ENCODE data around the gene PLPP2. TPM values are rescaled to one million over a fixed set of nuclear protein-coding genes. Genes with fewer than 3 reads are reported as not detected.

Gene PLPP2
- total RNA-seq (under 1 TPM; 0.44 to 0.70 TPM), polyA plus RNA-seq (1 to 10 TPM in 1 of 2 donors, not detected in 1; 1.3 TPM)

DNA sequence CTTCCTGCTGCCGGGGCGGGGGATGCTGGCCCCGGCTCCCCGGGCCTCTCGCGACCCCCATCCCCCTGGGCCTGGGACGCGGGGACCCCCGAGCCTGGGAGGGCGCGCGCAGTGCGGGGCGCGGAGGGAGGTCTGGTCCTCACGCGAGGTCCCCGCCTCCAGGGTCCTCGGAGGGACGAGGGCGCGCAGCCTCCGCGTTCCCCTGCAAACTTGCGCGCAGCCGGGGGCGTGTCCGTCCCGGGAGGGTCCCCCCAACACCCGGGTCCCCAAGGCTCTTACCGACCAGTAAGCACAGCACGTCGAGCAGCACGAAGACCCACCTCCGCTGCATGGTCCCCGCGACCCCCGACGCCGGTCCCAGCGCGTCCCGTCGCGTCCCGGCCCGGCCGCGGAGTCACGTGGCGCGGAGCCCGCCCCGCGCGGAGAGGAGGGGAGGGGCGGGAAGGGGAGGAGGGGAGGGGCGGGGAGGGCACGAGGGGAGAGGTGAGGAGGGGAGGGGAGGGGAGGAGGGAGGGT, at the start of gene PLPP2:
Gene PLPP2 (minus strand): TSS at position 398 of the 516 bp plus-strand sequence. CDS start 67 bp downstream, at position 331.
- CTCF ChIA-PET (ENCODE audit: partially characterized antibody): no interaction called here
- H3K27me3 ChIP-seq (ENCODE audit: insufficient read depth, low read length): peaks cover 16% of the 10 kb centered on the region
- H3K4me3 Mint-ChIP-seq: peak within 1 kb of the TSS in 7 of 8 donors; percentile 60 to 78 (median 67)

DNA sequence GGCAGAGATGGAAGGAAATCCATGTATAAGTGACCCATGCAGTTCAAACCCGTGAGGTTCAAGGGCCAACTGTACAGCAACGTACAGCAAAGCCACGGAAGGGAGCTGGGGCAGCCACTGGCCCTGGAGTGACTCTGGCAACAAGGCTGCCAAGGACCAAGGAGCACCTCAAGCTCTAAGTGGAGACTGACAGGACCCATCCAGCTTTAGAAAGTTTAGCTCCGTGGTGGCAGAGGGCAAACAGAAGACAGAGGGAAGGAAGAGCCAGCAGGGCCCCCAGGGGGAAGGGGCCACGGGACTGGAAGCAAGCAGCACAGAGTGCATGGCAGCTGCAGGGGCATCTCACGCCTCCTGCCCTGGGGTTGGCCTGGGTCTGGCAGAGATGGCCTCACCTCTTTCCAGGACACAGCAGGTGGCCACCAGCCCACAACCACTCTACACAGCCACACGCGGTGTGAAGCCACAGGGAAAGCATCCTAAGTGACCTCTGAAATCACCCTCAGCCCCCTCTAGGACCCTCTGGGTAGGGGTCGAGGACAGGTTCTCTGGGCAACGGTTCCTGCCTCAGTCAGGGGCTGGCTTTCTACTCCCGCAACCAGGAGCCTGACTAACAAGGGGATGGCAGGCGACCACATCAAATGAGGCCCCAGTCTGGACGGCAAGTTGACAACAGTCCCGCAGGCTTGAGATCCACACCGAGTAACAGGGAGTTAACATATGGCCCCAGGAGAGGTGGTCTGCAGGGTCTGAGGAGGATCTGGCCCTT, 49.6 kb upstream of the PLPP2 start:
- Mint-ChIP-seq H3K27ac (peak overlapping the region in 4 of 7 donors; percentile 11 to 81 (median 68)), H3K27me3 (no peaks in the 10 kb centered on the region), H3K4me1 (peaks cover 46 to 76% (median 61%) of the 10 kb centered on the region in 4 donors), H3K9me3 (no peaks in the 10 kb centered on the region), H3K4me3 (peak overlapping the region in 4 of 8 donors; percentile 10 to 65 (median 54)), H3K36me3 (peaks cover 11 to 19% of the 10 kb centered on the region in 2 donors)
- no peak overlapping the region for H3K4me3 ChIP-seq (ENCODE audit: low read length in 2 of 2)
- ChIA-PET POLR2A (ENCODE audit: partially characterized antibody) (no interaction called here), CTCF (ENCODE audit: partially characterized antibody) (no interaction called here)
- intact Hi-C loops (cut with micrococcal nuclease): no loop called here
- no peak for DNase-seq
- H3K27me3 ChIP-seq (ENCODE audit: insufficient read depth, low read length): no peaks in the 10 kb centered on the region
- H3K27ac ChIP-seq (ENCODE audit: low read depth, low read length): no peak overlapping the region
- H3K9me3 ChIP-seq (ENCODE audit: control insufficient read depth in 1 of 2, low read length in 2 of 2): no peaks in the 10 kb centered on the region
- H3K4me1 ChIP-seq (ENCODE audit: insufficient read depth, low read length): peaks cover 43% of the 10 kb centered on the region
- no peaks in the 10 kb centered on the region for H3K36me3 ChIP-seq (ENCODE audit: insufficient read depth, low read length)

More for the DNA sequence above, at the start of gene PLPP2:
- no peaks in the 10 kb centered on the region for H3K36me3 ChIP-seq (ENCODE audit: insufficient read depth, low read length)
- peak within 1 kb of the TSS in 1 of 2 donors; percentile 5 for H3K4me3 ChIP-seq (ENCODE audit: low read length in 2 of 2)
- DNase-seq: no peak
- POLR2A ChIA-PET (ENCODE audit: partially characterized antibody): no interaction called here
- no peaks in the 10 kb centered on the region for H3K9me3 ChIP-seq (ENCODE audit: control insufficient read depth in 1 of 2, low read length in 2 of 2)
- peaks cover 7 to 21% (median 17%) of the 10 kb centered on the region in 4 donors for H3K4me1 Mint-ChIP-seq
- H3K36me3 Mint-ChIP-seq: no peaks in the 10 kb centered on the region
- peaks cover 0 to 2% (median 0%) of the 10 kb centered on the region in 8 donors for H3K9me3 Mint-ChIP-seq
- H3K27ac Mint-ChIP-seq: peak within 1 kb of the TSS in 6 of 7 donors; percentile 74 to 89 (median 82)
- peaks cover 24% of the 10 kb centered on the region for H3K4me1 ChIP-seq (ENCODE audit: insufficient read depth, low read length)
- intact Hi-C loops (cut with micrococcal nuclease): no loop called here
- H3K27ac ChIP-seq (ENCODE audit: low read depth, low read length): no peak within 1 kb of the TSS
- peaks cover 28 to 37% of the 10 kb centered on the region in 2 donors for H3K27me3 Mint-ChIP-seq

DNA sequence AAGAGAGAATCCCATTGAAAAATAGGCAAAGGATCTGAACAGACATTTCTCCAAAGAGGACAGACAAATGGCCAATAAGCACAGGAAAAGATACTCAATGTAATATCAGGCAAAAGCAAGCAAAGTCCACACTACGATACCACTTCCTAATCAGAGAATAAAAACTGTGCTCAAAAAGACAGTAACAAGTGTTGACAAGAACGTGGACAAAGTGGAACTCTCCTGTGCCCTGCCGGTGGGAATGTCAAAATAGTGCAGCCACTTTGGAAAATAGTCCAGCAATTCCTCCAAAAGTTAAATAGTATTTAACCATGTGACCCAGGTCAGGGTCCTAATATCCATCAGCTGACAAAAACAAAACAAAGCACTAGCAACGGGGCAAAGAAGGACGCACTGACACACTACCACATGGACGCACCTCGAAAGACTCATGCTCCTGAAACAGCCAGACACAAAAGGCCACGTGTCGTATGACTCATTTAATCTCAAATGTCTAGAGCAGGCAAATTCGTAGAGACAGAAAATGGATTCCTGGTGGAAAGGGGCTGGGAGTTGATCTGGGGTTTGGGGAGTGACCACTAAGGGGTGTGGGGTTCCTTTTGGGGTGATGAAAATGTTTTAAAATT, 48.2 kb upstream of the PLPP2 start:
- no peaks in the 10 kb centered on the region for H3K27me3 Mint-ChIP-seq
- Histone ChIP-seq H3K9me3 (ENCODE audit: control insufficient read depth in 1 of 2, low read length in 2 of 2) (no peaks in the 10 kb centered on the region), H3K4me3 (ENCODE audit: low read length in 2 of 2) (no peak overlapping the region), H3K36me3 (ENCODE audit: insufficient read depth, low read length) (peaks cover 7% of the 10 kb centered on the region), H3K27ac (ENCODE audit: low read depth, low read length) (no peak overlapping the region), H3K4me1 (ENCODE audit: insufficient read depth, low read length) (peaks cover 36% of the 10 kb centered on the region), H3K27me3 (ENCODE audit: insufficient read depth, low read length) (no peaks in the 10 kb centered on the region)
- H3K9me3 Mint-ChIP-seq: no peaks in the 10 kb centered on the region
- peaks cover 41 to 67% (median 55%) of the 10 kb centered on the region in 4 donors for H3K4me1 Mint-ChIP-seq
- no peak for DNase-seq
- intact Hi-C loops (cut with micrococcal nuclease): no loop called here
- ChIA-PET CTCF (ENCODE audit: partially characterized antibody) (no interaction called here), POLR2A (ENCODE audit: partially characterized antibody) (no interaction called here)
- H3K36me3 Mint-ChIP-seq: peaks cover 8 to 19% of the 10 kb centered on the region in 2 donors
- H3K27ac Mint-ChIP-seq: peak overlapping the region in 3 of 7 donors; percentile 16 to 59 (median 32)
- H3K4me3 Mint-ChIP-seq: peak overlapping the region in 2 of 8 donors; percentile 39 to 47

DNA sequence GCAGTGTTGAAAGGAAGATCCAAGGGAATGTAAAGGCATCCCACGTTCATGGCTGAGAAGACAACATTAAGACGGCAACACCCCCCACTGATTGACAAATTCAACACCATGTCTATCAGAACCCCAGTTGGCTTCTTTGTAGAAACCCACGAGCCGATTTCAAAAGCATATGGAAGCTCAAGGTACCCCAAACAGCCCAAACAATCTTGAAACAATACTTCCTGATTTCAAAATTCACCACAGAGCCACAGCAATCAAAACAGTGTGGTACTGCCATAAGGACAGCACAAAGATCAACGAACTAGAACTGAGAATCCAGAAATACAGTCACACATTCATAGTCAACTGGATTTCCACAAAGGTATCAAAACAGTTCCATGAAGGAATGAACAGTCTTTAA, 47.2 kb upstream of the PLPP2 start:
- CTCF ChIA-PET (ENCODE audit: partially characterized antibody): no interaction called here

DNA sequence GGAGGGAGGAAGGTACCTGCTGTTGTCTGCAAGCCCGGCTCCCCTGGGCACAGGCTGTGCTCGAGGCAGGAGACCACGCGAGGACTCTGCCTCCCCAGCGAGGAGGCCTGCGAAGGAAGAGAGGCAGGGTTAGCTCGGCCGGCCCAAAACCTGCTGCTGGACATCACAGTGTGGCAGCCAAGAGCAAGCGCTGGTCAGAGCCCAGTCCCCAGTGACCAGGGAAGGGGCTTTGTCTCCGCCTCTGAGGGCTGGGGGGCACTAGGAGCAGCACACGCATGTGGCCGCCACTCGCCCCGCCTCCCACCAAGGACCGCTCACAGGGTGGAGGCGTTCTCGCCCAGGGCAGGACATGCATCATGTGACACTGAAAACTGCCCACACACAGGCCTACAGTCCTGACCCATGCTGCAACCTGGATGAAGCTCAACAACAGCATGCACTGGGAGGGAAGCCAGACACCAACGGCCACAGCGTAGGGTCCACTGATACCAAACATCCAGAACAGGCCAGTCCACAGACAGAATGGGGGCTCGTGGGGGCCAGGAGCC, 44.9 kb upstream of the PLPP2 start:
- Mint-ChIP-seq H3K4me1 (peaks cover 23 to 39% (median 31%) of the 10 kb centered on the region in 4 donors), H3K36me3 (peaks cover 6 to 22% of the 10 kb centered on the region in 2 donors), H3K4me3 (no peak overlapping the region), H3K9me3 (no peaks in the 10 kb centered on the region), H3K27me3 (no peaks in the 10 kb centered on the region), H3K27ac (peak overlapping the region in 1 of 7 donors; percentile 66)
- Histone ChIP-seq H3K27ac (ENCODE audit: low read depth, low read length) (no peak overlapping the region), H3K9me3 (ENCODE audit: control insufficient read depth in 1 of 2, low read length in 2 of 2) (no peaks in the 10 kb centered on the region), H3K4me1 (ENCODE audit: insufficient read depth, low read length) (peaks cover 9% of the 10 kb centered on the region), H3K36me3 (ENCODE audit: insufficient read depth, low read length) (peaks cover 10% of the 10 kb centered on the region), H3K27me3 (ENCODE audit: insufficient read depth, low read length) (no peaks in the 10 kb centered on the region), H3K4me3 (ENCODE audit: low read length in 2 of 2) (no peak overlapping the region)
- intact Hi-C loops (cut with micrococcal nuclease): no loop called here
- no peak for DNase-seq
- POLR2A ChIA-PET (ENCODE audit: partially characterized antibody): no interaction called here
- CTCF ChIA-PET (ENCODE audit: partially characterized antibody): no interaction called here

More for the DNA sequence above, 47.2 kb upstream of the PLPP2 start:
- Histone ChIP-seq H3K27ac (ENCODE audit: low read depth, low read length) (no peak overlapping the region), H3K9me3 (ENCODE audit: control insufficient read depth in 1 of 2, low read length in 2 of 2) (no peaks in the 10 kb centered on the region), H3K27me3 (ENCODE audit: insufficient read depth, low read length) (no peaks in the 10 kb centered on the region), H3K36me3 (ENCODE audit: insufficient read depth, low read length) (peaks cover 10% of the 10 kb centered on the region), H3K4me3 (ENCODE audit: low read length in 2 of 2) (no peak overlapping the region), H3K4me1 (ENCODE audit: insufficient read depth, low read length) (peaks cover 31% of the 10 kb centered on the region)
- POLR2A ChIA-PET (ENCODE audit: partially characterized antibody): no interaction called here
- peaks cover 8 to 19% of the 10 kb centered on the region in 2 donors for H3K36me3 Mint-ChIP-seq
- H3K27me3 Mint-ChIP-seq: no peaks in the 10 kb centered on the region
- H3K9me3 Mint-ChIP-seq: no peaks in the 10 kb centered on the region
- no peak for DNase-seq
- no peak overlapping the region for H3K4me3 Mint-ChIP-seq
- H3K27ac Mint-ChIP-seq: peak overlapping the region in 1 of 7 donors; percentile 1
- intact Hi-C loops (cut with micrococcal nuclease): no loop called here
- H3K4me1 Mint-ChIP-seq: peaks cover 38 to 62% (median 49%) of the 10 kb centered on the region in 4 donors

DNA sequence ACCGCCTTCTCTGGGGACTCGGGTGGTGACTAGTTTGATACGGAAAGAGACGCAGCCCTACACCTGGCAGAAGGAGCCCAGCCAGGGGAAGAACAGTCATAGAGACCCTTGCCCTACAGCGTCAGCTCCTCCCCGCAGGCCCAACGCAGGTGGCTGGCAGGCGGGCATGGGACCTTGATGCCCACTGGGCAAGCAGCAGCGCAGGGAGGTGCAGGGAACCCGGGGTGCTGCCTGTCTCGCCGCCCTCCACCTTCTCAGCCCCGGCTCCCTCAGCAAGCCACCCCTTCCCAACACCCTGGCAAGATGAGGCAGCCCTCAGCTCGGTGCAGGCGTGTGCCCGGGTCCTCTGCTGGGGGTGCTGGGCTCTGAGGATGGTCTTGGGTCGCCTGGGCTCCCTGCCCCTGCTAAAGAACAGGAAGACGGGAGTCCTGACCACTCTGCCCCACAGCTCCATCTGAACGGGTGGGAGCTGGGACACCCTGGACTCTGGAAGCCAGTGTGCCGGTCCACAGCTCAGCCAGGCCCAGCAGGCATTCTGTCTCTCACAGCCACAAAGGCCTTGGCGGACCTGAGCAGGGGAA, 44.4 kb upstream of the PLPP2 start:
- no peak overlapping the region for H3K27ac ChIP-seq (ENCODE audit: low read depth, low read length)
- H3K4me1 ChIP-seq (ENCODE audit: insufficient read depth, low read length): peaks cover 3% of the 10 kb centered on the region
- Mint-ChIP-seq H3K4me1 (peaks cover 20 to 35% (median 27%) of the 10 kb centered on the region in 4 donors), H3K27me3 (no peaks in the 10 kb centered on the region), H3K36me3 (peaks cover 10 to 28% of the 10 kb centered on the region in 2 donors), H3K9me3 (peaks cover 0 to 4% (median 1%) of the 10 kb centered on the region in 8 donors), H3K4me3 (no peak overlapping the region), H3K27ac (no peak overlapping the region)
- no peaks in the 10 kb centered on the region for H3K27me3 ChIP-seq (ENCODE audit: insufficient read depth, low read length)
- H3K36me3 ChIP-seq (ENCODE audit: insufficient read depth, low read length): peaks cover 13% of the 10 kb centered on the region
- no peak for DNase-seq
- ChIA-PET CTCF (ENCODE audit: partially characterized antibody) (no interaction called here), POLR2A (ENCODE audit: partially characterized antibody) (no interaction called here)
- no peaks in the 10 kb centered on the region for H3K9me3 ChIP-seq (ENCODE audit: control insufficient read depth in 1 of 2, low read length in 2 of 2)
- intact Hi-C loops (cut with micrococcal nuclease): no loop called here
- no peak overlapping the region for H3K4me3 ChIP-seq (ENCODE audit: low read length in 2 of 2)

DNA sequence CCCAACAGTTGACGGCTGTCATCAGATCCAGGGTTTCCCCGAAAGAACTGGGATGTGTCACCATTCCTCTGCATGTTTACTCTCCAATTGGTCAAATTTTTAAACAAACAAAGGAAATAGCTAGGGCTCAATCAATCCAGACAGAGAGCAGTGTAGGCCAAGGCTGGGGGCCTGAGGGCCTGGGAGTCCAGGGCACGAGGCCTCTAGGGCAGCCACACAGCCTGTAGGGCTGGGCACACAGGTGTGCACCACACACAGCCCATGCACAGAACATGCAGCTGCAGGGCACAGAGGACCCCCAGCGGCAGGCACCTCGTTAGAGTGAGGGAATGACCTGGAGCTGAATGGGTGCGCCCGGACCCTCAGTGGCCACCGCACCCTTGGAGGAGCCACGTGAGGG, 43.9 kb upstream of the PLPP2 start:
- Mint-ChIP-seq H3K36me3 (peaks cover 10 to 30% of the 10 kb centered on the region in 2 donors), H3K9me3 (peaks cover 0 to 5% (median 1%) of the 10 kb centered on the region in 8 donors), H3K4me3 (no peak overlapping the region), H3K4me1 (peaks cover 17 to 30% (median 23%) of the 10 kb centered on the region in 4 donors), H3K27ac (no peak overlapping the region), H3K27me3 (no peaks in the 10 kb centered on the region)
- intact Hi-C loops (cut with micrococcal nuclease): no loop called here
- no peak overlapping the region for H3K27ac ChIP-seq (ENCODE audit: low read depth, low read length)
- DNase-seq: no peak
- ChIA-PET CTCF (ENCODE audit: partially characterized antibody) (no interaction called here), POLR2A (ENCODE audit: partially characterized antibody) (no interaction called here)
- H3K4me1 ChIP-seq (ENCODE audit: insufficient read depth, low read length): no peaks in the 10 kb centered on the region
- H3K27me3 ChIP-seq (ENCODE audit: insufficient read depth, low read length): no peaks in the 10 kb centered on the region
- H3K4me3 ChIP-seq (ENCODE audit: low read length in 2 of 2): no peak overlapping the region
- H3K36me3 ChIP-seq (ENCODE audit: insufficient read depth, low read length): peaks cover 14% of the 10 kb centered on the region
- H3K9me3 ChIP-seq (ENCODE audit: control insufficient read depth in 1 of 2, low read length in 2 of 2): no peaks in the 10 kb centered on the region

Data from CD4-positive, alpha-beta memory T cell (primary cell).